Breast epithelium (tissue), 3 donors: ENCODE data around the gene B4GALT6.

Experiments used
- POLR2A ChIP-seq: fragments of 450-650 bp; IDR thresholded peaks from one replicate; pipeline ENCODE4 v1.6.1; 2016; ENCODE audit warnings: antibody characterized with exemption, mild to moderate bottlenecking, moderate library complexity
- POLR2AphosphoS5 ChIP-seq, 3 donors: sonication (generic); formaldehyde crosslinking; IDR thresholded peaks; one replicate each; pipeline ENCODE4 v1.6.1; 2017; ENCODE audit warnings: antibody characterized with exemption in 3 of 3
- TF ChIP-seq, protein P1 (sequence below), 3 donors: fragments of 450-650 bp; IDR thresholded peaks; one replicate each; pipeline ENCODE4 v1.5.1; 2016 to 2017; ENCODE audit warnings: antibody characterized with exemption in 3 of 3, mild to moderate bottlenecking in 3 of 3, moderate library complexity in 3 of 3

DNA sequence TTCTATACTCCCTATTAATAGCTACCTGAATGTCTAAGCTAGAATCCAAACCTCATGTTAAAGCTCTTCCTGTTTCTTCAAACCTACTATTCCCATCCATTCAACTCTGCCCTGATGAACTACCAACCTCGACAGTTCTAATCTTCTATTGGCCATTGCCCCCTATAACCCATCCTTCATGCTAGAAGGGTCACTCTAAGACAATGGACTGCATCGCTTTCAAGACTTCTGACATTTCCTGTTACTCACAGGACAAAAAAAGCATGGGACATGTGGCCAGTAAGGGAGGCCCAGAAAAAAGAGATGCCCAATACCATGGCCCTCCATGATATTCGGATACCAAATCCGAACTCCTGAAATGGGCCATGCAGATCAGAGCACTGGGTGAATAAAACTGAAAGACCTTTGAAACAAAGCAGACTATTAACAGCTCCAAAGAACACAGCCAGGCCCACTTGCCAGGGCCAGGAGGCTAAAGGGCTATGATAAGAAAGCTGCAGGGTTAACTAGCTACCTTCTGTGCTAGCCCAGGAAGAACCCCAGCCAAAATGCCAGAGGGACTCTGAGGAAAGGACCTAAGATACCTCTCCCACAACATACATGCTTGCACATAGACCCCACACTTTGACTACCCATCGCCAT lies 4.5 kb downstream of the B4GALT6 start:
- TF ChIP-seq POLR2AphosphoS5 (IDR thresholded peaks at IDR 0.05), result no peak
- TF ChIP-seq, protein P1, sequence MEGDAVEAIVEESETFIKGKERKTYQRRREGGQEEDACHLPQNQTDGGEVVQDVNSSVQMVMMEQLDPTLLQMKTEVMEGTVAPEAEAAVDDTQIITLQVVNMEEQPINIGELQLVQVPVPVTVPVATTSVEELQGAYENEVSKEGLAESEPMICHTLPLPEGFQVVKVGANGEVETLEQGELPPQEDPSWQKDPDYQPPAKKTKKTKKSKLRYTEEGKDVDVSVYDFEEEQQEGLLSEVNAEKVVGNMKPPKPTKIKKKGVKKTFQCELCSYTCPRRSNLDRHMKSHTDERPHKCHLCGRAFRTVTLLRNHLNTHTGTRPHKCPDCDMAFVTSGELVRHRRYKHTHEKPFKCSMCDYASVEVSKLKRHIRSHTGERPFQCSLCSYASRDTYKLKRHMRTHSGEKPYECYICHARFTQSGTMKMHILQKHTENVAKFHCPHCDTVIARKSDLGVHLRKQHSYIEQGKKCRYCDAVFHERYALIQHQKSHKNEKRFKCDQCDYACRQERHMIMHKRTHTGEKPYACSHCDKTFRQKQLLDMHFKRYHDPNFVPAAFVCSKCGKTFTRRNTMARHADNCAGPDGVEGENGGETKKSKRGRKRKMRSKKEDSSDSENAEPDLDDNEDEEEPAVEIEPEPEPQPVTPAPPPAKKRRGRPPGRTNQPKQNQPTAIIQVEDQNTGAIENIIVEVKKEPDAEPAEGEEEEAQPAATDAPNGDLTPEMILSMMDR (IDR thresholded peaks at IDR 0.05), result no peak
- no peak for TF ChIP-seq POLR2A
